Activated CD8-positive, alpha-beta memory T cell treated with anti-CD3 and anti-CD28 coated beads, Interleukin-2, amount 50 U/mL, for 24 hours (primary cell): ENCODE results near the gene RPL7L1.
A peak's percentile ranks its signal among the peaks of the same experiment; 100 is the strongest.
"Not testable (repeated sequence)": the region's sequence is repeated elsewhere in the genome, so short reads cannot be mapped to it uniquely, and the experiment has no call there.

Experiments used
- DNase-seq: peaks from one replicate; pipeline ENCODE4 v3.0.0-alpha.2; 2020; ENCODE audit errors: extremely low read depth

The RPL7L1 gene

DNA sequence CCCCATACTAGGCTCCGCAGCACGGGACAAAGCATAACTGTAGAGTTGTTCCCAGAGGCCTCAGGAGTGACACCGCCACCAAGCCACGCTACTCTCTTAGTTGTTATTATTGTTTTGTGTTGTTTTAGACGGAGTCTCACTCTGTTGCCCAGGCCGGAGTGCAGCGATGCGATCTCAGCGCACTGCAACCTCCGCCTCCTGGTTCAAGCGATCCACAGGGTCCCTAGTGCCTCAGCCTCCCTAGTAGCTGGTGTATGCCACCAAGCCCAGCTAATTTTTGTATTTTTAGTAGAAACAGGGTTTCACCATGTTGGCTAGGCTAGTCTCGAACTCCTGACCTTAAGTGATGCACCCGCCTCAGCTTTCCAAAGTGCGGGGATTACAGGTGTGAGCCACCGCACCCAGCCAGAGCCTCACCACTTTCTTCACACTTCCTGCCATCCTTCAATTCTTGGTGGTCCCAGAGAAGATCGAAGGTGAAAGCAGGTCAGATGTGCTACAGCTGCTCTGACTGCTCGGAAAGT lies 11.8 kb downstream of the RPL7L1 start:
- DNase-seq, result no peak

DNA sequence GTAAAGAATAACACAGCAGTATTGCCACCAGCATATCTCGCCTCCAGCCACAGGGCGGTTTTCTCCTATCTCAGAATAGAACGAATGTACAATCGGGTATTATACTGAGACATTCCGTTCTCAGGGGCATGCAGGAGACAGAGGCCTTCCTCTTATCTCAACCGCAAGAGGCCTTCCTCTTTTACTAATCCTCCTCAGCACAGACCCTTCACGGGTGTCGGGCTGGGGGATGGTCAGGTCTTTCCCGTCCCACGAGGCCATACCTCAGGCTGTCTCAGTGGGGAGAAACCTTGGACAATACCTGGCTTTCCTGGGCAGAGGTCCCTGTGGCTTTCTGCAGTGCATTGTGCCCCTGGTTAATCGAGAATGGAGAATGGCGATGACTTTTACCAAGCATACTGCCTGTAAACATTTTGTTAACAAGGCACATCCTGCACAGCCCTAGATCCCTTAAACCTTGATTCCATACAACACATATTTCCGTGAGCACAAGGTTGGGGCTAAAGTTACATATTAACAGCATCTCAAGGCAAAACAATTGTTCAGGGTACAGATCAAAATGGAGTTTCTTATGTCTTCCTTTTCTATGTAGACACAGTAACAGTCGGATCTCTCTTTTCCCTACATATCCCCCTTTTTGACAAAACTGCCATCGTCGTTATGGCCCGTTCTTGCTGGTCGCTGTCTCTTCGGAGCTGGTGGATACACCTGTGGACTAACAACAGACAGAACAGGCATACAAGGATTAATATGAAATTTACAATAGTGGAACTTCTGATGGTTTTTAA lies 14.8 kb downstream of the RPL7L1 start:
- not testable (repeated sequence) for DNase-seq

DNA sequence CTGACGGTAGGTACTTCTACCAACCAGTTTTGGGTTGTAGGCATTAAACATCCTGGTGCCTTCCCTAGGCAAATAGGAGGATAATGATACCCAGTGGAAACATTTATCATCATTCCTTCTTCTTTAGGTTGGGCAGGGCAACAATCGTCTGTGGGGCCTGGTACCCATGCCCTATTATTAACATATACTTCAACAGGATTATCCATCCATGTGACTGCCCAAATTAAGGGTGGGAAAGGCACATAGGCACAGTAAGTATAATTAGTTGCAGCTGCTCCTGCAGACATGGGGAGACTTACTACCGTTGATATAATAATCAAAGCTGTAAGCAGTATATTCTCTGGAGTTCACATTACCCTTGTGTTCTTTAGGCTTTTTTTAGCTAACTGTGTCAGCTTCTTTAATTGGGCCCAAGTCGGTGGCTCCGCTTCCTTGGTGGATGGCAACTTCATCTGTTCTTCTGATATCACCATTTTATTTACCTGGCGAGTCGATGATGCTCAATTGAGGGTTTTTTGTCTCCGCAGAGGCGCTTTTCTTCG lies 16.8 kb downstream of the RPL7L1 start:
- no peak for DNase-seq

DNA sequence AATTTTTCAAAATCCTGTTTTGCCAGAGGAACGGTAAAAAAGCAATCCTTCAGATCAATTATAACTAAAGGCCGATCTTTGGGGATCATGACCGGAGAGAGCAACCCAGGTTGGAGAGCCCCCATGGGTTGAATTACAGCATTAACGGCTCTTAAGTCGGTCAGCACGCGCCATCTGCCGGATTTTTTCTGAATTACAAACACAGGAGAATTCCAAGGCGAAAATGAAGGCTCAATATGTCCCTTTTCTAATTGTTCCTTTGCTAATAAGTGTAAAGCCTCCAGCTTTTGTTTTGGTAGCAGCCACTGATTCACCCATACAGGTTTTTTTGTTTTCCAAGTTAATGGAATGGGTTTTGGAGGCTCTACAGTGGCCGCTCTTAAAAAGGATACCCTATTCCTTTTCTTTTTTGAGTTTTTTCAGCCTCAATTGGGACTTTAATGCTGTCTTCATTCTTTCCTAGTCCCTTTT lies 19.5 kb downstream of the RPL7L1 start:
- DNase-seq, result peak; percentile 55

DNA sequence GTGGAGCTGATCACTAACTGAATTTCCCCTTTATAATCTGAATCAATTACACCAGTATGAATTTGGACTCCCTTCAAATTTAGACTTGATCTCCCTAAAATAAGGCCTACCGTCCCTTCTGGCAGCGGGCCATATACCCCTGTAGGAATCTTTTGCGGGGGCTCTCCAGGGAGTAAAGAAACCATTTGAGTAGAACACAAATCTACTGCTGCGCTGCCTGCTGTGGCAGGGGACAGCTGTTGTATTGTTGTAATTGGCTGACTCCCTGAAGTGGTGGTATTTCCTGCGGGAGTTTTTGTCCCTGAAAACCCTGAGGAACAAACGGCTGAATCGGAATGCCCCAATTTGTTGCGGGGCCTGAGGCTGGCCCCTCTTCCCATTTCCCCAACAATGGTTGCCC lies 20.5 kb downstream of the RPL7L1 start:
- DNase-seq, result no peak

DNA sequence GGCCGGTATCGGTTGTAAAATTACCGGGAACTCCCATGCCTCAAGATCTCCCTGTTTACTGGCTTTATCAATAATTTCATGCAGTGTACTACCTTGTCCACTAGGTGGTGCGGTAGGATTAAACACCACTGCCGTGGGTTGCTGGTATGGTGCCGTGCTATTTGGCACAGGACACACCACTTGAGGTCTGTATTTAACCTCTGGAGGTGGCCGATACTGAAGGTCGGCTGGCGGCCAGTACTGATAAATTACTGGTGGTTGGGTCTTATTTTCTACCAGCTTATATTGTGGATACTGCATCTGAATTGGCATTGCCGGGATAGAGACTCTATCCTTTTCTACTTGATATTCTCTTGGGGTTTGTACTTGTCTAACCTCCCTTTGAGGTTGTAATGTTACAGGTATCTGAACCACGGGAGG lies 22.1 kb downstream of the RPL7L1 start:
- peak; percentile 32 for DNase-seq

DNA sequence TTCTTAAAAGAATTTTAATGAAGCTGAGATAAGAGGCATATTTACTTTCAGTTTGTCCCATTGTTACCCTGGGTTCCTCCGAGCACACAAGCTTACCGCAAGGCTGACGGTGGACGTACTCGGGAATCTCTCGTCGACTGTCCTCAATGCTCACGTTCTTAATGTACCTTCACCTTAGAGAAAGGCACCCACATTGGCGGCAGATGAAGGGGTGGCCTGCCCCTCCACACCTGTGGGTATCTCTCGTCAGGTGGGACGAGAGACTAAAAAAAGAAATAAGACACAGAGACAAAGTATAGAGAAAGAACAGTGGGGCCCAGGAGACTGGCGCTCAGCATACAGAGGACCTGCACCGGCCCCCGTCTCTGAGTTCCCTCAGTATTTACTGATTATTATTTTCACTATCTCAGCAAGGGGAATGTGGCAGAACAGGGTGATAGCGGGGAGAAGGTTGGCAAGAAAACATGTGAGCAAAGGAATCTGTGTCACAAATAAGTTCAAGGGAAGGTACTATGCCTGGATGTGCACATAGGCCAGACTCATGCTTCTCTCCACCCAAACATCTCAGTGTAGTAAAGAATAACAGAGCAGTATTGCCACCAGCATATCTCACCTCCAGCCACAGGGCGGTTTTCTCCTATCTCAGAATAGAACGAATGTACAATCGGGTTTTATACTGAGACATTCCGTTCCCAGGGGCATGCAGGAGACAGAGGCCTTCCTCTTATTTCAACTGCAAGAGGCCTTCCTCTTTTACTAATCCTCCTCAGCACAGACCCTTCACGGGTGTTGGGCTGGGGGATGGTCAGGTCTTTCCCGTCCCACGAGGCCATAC lies 23.2 kb downstream of the RPL7L1 start:
- DNase-seq, result not testable (repeated sequence)

DNA sequence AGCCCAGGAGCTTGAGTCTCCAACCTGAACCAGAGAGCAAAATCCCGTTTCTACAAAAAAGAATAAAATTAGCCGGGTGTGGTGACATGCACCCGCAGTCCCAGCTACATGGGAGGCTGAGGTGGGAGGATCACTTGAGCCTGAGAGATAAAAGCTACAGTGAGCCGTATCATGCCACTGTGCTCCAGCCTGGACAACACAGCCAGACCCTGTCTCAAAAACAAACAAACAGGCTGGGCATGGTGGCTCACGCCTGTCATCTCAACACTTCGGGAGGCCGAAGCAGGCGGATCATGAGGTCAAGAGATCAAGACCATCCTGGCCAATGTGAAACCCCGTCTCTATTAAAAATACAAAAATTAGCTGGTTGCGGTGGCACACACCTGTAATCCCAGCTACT lies 25.1 kb downstream of the RPL7L1 start:
- DNase-seq, result no peak

DNA sequence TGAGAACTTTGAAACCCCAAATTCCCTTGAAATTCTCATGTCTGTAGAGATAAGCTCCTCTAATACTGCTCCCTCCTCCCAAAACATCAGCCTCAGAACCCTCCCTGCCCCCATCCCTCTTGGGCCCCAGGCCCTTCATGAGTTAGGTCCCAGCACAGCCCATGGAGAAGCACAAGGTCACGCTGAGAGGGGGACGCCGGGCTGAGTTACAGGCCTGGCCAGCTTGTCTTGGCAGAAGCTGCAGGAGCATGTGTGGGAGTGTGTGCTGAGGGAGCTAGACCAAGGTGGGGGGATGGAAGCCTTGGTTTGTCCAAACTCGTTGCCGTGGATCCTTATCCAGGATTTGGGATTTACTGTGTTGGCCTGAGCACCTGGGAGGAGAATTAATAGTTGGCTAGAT lies 27.9 kb downstream of the RPL7L1 start:
- no peak for DNase-seq

DNA sequence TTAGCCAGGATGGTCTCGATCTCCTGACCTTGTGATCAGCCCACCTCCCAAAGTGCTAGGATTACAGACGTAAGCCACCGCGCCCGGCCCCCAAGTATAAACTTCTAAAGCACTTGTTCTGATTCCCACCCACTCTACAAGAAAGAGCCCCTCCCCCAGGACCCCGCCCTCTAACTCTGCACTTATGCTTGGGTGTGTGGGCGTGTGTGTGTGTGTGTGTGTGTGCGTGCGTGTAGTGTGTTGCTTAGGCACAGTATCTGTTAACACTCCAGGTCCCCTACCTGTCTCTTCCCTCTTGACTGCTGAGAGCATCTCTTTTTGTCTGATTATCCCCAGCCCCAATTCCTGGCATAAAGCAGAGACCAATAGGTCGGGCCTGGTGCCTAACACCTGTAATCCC lies 30.4 kb downstream of the RPL7L1 start:
- DNase-seq, result no peak

DNA sequence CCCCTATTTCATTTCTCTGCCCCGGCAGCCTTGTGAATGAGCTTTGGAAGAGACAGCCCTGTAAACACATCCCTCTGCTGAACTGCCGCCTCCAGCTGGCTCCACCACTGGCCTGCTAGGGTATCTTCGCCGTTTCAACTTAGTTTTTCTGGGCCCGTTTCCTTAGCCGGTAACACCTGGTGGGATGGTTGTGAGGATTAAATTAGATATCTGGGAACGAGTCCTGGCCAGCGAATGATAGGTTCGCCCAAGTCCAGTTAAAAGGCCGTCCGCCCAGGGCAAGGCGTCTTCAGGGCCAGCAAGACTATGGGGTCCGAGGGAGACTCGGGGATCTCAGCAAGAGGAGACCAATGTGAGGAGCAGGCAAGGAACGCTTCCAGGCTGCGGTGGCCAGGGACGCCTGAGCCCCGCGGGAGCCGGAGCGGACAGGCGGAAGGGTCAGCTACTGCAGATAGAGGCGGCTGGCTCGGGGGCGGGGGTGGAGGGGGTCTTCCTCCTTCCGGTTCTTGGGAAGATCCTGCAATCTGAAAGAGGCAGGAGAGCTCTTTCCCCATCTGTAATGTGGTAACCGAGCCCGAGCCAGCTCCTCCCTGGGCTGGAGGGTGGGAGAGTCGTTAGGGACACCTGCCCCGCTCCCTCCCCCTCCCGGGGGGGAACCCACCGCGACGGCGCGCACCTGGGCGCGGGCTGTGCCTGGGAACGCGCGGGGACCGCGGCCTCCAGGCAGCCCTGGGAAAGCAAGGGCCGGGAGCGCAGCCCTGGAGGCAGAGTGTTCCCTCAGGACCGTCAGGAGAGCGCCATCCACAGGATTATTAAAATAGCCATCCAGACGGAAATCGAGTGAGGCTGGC lies 32.0 kb downstream of the RPL7L1 start:
- no peak for DNase-seq

DNA sequence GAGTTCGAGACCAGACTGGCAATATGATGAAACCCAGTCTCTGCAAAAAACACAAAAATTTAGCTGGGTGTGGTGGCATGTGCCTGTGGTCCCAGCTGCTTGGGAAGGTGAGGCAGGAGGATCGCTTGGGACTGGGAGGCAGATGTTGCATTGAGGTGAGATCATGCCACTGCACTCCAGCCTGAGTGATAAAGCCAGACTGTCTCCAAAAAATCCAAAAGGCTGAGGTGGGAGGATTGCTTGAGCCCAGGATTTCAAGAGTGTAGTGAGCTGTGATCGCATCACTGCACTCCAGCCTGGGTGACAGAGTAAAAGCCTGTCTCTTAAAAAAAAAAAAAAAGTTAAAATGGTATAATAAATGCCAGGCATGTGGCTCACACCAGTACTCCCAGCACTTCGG lies 35.1 kb downstream of the RPL7L1 start:
- DNase-seq, result no peak

DNA sequence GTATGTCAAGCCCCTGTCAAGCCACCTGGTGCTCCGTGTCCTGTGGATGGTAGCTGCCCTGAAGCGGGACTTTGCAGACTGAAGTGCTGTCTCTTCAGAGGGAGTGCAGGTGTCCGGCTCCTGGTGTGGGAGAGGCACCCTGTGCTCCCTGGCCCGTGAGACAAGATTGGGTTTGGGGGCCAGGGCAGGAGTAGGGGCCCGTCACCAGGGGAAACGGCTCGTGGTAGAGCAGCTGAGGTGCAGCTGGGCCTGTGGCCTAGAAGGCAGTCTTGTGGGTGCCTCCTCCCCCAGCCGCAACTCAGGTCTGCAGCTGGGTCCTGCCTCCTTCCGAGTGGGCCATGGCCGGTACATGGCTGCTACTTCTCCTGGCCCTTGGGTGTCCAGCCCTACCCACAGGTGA lies 36.3 kb downstream of the RPL7L1 start, which contains the start of gene PTCRA:
PTCRA (plus strand) TSS at position 322 of the 400 bp plus-strand sequence; CDS start at position 339, 17 bp downstream.
- DNase-seq, result no peak

DNA sequence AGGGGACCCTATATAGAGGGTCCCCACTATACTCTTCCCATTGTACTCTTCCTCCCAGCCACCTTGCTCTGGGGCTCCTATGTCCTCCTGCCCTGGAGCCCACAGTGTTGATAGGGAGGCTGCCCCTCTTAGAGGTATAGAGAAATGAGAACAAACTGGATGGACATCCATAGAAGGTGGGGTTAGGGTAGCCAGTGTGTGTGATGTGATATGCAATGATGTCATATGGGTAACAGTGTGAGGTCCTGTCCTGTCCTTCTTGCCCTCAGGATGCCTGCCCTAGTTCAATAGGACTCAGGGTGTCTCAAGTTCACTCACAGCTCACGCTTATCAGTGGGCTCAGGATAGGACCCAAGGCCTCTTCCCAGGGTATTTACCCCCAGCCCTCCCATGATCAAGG lies 36.9 kb downstream of the RPL7L1 start:
- no peak for DNase-seq

DNA sequence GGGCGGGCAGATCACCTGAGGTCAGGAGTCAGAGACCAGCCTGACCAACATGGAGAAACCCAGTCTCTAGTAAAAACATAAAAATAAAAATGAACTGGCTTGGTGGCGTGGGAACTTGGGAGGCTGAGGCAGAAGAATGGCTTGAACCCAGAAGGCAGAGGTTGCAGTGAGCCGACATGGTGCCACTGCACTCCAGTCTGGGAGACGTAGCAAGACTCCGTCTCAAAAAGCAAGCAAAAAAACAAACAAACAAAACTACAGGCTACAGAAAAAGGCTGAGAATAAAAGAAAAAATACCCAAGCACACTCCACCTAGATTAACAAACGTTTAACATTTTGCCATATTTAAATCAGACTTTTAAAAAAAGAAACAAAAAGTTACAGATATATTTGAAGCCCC lies 42.4 kb downstream of the RPL7L1 start:
- DNase-seq, result no peak

DNA sequence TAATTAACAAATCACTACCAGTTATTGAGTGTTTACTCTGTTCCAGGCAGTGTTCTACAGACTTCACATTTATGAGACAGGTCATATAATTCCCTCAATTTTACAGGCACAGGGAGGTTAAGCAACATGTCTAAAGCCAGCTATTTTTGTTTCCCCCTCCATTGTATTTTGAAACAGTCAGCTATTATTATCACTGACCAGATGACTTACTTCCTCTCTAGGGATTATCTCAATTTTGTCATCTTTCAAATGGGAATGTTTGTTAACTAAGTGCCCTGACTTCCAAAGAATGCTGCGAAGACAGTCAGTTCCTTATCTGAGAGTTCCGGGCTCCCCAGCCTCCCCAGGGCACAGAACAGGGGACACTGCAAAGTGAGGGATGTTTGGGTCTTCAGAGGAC lies 44.2 kb downstream of the RPL7L1 start:
- no peak for DNase-seq

DNA sequence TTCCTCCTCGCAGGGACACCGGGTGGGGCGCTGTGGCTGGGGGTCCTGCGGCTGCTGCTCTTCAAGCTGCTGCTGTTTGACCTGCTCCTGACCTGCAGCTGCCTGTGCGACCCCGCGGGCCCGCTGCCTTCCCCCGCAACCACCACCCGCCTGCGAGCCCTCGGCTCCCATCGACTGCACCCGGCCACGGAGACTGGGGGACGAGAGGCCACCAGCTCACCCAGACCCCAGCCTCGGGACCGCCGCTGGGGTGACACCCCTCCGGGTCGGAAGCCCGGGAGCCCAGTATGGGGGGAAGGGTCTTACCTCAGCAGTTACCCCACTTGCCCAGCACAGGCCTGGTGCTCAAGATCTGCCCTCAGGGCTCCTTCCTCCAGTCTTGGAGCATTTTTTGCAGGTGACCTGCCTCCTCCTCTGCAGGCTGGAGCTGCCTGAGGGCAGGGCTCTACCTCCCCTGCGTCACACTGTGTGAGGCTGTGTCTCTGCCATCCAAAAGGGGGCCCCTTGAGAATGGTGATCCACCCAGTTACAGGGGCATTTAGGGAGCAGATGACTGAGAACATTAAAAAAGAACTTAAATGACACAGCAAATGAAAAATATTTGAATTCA lies 45.9 kb downstream of the RPL7L1 start:
- DNase-seq, result no peak

DNA sequence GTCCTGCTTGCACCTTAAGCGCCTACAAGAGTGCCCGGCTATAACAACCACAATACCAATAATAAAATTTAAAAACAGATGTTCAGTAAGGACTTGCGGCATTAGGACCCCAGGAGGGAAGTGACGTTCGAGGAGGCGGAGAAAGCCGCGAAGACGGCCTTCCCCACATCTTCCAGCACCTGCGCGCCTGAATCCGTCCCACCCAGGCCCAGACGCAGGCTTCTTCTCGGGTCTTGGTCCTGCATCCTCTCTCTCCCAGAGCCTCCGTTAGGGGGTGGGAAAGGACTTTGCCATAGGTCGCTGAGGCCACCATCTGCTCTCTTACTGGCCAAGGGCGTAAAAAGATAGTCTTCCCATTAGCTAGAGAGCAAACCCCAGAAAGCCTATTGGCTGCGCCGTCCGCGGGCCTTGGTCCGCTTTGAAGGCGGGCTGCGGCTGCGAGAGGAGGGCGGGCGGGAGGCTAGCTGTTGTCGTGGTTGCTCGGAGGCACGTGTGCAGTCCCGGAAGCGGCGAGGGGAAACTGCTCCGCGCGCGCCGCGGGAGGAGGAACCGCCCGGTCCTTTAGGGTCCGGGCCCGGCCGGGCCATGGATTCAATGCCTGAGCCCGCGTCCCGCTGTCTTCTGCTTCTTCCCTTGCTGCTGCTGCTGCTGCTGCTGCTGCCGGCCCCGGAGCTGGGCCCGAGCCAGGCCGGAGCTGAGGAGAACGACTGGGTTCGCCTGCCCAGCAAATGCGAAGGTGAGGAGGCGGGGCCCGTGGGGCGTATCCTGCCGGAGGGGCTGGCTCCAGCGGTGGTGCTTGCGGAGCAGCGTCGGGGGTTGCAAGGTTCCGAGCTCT lies 49.8 kb downstream of the RPL7L1 start, which contains the start of gene CNPY3:
CNPY3 (plus strand) TSS at position 495 of the 835 bp plus-strand sequence; CDS start at position 586, 91 bp downstream.
- peak; percentile 88 for DNase-seq

DNA sequence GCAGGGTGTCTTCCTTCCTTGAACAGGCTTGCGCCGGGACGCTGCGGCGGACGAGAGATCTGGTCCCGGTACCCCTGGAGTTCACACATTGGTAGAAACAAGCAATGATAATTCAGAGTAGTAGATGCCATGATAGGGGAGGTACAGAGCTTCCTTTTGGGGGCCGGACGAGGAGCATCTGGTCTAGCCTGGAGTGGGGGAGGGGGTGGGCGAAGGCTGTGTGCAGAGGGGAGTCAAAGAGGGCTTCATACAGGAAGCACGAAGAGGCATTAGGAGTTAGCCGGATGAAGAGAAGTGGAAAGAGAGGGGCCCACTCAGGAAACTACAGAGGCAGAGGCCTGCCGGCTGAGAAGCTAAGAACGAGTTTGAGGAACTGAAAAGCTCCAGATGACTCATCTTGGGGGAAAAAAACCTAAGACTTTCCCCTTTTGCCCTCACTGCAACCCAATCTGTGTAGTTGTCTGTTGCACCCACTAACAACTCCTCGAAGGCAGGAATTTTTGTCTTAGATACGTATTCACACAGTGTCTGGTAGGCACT lies 50.5 kb downstream of the RPL7L1 start:
- DNase-seq, result peak; percentile 17

DNA sequence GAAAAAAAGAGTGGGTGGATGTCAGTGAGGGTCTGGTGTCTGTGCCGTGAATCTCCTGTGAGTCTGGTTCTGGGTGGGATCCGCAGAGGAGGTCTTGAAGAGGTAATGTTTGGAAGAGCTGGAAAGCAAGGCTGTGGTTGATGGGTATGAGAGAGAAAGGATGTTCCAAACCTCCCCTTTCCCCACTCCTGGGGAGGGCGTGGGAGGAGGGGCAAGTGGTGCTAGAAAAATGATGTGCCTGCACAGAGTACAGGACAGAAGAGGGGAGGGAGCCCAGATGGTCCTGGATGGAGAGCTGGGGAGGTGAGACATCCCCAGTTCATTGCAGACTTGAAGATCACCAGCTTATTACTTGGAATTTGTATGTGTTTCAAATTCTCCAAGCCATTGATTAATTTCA lies 53.0 kb downstream of the RPL7L1 start:
- DNase-seq, result no peak
